HL-60 (cell line): ENCODE results near the gene NUDT8.
"Not testable (repeated sequence)": the region's sequence is repeated elsewhere in the genome, so short reads cannot be mapped to it uniquely, and the experiment has no call there.

ENCODE experiments used
- DNase-seq, 2 experiments: peaks; one replicate each; pipeline ENCODE4 v3.0.0-alpha.2; 2010 to 2020; ENCODE audit warnings: low read depth in 1 of 2, low spot score in 1 of 2
- H3K27ac ChIP-seq: fragments of 250-450 bp; sonication (Bioruptor Pico); replicated peaks from 2 replicates; pipeline ENCODE4 v1.5.1; 2020; ENCODE audit warnings: mild to moderate bottlenecking, moderate library complexity
- H3K27me3 ChIP-seq: fragments of 250-450 bp; sonication (Bioruptor Pico); 2 replicates; pipeline ENCODE4 v1.5.1; 2021; ENCODE audit warnings: mild to moderate bottlenecking, moderate library complexity; ENCODE audit not compliant: insufficient read depth, poor library complexity, severe bottlenecking
- H3K4me3 ChIP-seq: replicated peaks from 2 replicates; pipeline ENCODE4 v1.5.1; 2011; ENCODE audit warnings: mild to moderate bottlenecking, control low read depth, low read length; ENCODE audit not compliant: insufficient read depth
- GABPA ChIP-seq: IDR thresholded peaks from 2 replicates; pipeline ENCODE4 v1.6.1; 2012; ENCODE audit warnings: low read depth
- POLR2AphosphoS5 ChIP-seq: IDR thresholded peaks from 2 replicates; pipeline ENCODE4 v1.6.1; 2012; ENCODE audit warnings: low read depth
- SPI1 ChIP-seq: IDR thresholded peaks from 2 replicates; pipeline ENCODE4 v1.6.1; 2012; ENCODE audit warnings: low read depth, mild to moderate bottlenecking, borderline replicate concordance
- TF ChIP-seq, protein P1 (sequence below): IDR thresholded peaks from 2 replicates; pipeline ENCODE4 v1.6.1; 2012; ENCODE audit warnings: low read depth; ENCODE audit not compliant: insufficient replicate concordance
- TF ChIP-seq, protein P2 (sequence below): IDR thresholded peaks from one replicate; pipeline ENCODE4 v1.5.1; 2011; ENCODE audit warnings: low read length, control low read depth, inconsistent platforms; ENCODE audit not compliant: insufficient read depth

NUDT8 gene

DNA sequence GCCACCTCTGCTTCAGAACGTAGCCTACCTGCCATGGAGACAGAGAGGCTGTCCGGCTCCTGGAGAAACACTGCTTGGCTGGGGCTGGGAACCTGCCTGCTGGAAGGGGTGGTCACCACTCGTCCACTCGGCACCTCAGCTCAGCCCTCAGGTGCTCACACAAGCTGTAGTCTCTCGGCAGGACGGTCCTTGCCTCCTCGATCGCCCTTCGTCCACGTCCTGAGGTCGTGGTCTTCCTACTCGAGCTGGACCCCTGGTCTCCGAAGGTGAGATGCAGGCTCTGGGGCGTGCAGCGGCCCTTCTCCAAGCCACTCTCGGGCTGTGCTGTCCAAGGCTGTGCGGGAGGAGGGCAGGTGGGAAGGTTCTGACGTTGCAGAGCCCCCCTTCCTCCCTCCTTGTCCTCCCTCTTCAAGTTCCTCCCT lies 9.7 kb upstream of the NUDT8 start, which contains the start of gene TBX10:
TBX10 (minus strand) TSS at position 326 of the 422 bp plus-strand sequence; CDS start at position 35, 291 bp downstream.
- TF ChIP-seq GABPA (no peak), POLR2AphosphoS5 (no peak), SPI1 (no peak)
- TF ChIP-seq, protein P1, sequence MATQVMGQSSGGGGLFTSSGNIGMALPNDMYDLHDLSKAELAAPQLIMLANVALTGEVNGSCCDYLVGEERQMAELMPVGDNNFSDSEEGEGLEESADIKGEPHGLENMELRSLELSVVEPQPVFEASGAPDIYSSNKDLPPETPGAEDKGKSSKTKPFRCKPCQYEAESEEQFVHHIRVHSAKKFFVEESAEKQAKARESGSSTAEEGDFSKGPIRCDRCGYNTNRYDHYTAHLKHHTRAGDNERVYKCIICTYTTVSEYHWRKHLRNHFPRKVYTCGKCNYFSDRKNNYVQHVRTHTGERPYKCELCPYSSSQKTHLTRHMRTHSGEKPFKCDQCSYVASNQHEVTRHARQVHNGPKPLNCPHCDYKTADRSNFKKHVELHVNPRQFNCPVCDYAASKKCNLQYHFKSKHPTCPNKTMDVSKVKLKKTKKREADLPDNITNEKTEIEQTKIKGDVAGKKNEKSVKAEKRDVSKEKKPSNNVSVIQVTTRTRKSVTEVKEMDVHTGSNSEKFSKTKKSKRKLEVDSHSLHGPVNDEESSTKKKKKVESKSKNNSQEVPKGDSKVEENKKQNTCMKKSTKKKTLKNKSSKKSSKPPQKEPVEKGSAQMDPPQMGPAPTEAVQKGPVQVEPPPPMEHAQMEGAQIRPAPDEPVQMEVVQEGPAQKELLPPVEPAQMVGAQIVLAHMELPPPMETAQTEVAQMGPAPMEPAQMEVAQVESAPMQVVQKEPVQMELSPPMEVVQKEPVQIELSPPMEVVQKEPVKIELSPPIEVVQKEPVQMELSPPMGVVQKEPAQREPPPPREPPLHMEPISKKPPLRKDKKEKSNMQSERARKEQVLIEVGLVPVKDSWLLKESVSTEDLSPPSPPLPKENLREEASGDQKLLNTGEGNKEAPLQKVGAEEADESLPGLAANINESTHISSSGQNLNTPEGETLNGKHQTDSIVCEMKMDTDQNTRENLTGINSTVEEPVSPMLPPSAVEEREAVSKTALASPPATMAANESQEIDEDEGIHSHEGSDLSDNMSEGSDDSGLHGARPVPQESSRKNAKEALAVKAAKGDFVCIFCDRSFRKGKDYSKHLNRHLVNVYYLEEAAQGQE, result no peak
- TF ChIP-seq, protein P2, sequence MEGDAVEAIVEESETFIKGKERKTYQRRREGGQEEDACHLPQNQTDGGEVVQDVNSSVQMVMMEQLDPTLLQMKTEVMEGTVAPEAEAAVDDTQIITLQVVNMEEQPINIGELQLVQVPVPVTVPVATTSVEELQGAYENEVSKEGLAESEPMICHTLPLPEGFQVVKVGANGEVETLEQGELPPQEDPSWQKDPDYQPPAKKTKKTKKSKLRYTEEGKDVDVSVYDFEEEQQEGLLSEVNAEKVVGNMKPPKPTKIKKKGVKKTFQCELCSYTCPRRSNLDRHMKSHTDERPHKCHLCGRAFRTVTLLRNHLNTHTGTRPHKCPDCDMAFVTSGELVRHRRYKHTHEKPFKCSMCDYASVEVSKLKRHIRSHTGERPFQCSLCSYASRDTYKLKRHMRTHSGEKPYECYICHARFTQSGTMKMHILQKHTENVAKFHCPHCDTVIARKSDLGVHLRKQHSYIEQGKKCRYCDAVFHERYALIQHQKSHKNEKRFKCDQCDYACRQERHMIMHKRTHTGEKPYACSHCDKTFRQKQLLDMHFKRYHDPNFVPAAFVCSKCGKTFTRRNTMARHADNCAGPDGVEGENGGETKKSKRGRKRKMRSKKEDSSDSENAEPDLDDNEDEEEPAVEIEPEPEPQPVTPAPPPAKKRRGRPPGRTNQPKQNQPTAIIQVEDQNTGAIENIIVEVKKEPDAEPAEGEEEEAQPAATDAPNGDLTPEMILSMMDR, result no peak
- no peaks in the 10 kb centered on the region for H3K27me3 ChIP-seq
- no peak within 1 kb of the TSS for H3K27ac ChIP-seq
- no peak for DNase-seq
- no peak within 1 kb of the TSS for H3K4me3 ChIP-seq

DNA sequence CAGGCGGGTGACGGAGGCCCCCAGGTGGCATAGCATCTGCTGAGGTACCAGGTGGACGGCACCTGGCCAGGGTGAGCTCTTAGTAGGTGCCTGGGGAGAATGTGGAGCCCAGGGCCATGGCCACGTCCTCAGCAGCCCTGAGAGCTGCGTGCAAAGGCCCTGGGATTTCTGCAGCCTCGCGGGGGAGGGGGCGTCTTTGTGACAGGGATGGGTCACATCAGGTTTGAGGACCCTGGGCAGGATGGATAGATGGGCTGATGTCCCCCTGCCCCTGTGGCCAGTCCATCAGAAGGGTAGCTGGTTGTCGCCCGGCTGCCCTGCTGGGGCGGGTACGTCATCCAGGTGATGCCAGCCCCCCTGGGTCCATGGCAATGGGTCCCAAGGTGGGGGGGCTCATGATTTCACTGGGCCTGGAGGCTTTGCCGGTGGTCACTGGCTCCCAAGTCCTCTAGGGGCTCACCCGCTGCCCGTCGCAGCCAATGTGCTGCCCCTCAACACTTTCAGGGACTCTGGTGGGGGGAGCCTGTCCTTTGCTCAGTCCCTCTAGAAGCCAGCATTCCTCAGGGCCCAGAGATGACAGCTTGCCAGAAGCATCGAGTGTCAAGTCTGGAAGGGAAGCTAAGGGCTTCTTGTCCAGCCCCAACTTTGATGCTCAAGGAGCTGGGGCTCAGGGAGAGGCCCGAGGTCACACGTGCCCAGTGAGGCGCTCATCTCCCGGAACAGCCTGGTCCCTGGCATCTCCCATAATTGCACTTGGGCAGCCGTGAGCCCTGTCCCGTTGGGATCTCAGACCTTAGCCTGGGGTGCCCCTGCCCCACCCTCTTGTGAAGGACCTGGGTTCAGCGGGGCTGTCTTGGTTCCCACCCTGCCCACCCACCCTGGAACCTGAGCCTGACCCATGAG lies 9.0 kb upstream of the NUDT8 start:
- H3K27ac ChIP-seq, result no peak overlapping the region
- TF ChIP-seq SPI1 (no peak), POLR2AphosphoS5 (no peak), GABPA (no peak)
- TF ChIP-seq, protein P2, result no peak
- TF ChIP-seq, protein P1, result no peak
- H3K27me3 ChIP-seq, result no peaks in the 10 kb centered on the region
- no peak for DNase-seq
- no peak overlapping the region for H3K4me3 ChIP-seq

DNA sequence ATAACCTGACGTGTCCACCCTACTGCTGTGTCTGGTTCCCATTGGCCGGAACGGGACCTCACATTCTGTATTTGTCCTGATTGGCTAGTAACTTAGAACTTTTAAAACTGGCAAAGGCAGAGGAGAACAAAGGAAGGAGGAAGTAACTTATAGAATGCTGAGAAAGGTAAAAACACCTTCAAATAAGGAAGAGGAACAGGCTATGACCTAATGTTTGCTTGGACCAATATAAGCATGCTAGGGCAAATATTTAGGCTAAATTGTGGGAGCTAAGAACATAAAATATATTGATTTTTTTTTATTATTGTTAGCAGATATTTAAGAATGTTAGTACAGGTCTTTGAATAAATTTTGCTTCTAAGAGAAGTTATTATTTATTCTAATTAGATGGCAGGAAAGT lies 7.7 kb upstream of the NUDT8 start:
- not testable (repeated sequence) for H3K27ac ChIP-seq, H3K4me3 ChIP-seq, H3K27me3 ChIP-seq, DNase-seq
- peak; percentile 12; the same call in 1 of the 2 replicates for TF ChIP-seq SPI1

DNA sequence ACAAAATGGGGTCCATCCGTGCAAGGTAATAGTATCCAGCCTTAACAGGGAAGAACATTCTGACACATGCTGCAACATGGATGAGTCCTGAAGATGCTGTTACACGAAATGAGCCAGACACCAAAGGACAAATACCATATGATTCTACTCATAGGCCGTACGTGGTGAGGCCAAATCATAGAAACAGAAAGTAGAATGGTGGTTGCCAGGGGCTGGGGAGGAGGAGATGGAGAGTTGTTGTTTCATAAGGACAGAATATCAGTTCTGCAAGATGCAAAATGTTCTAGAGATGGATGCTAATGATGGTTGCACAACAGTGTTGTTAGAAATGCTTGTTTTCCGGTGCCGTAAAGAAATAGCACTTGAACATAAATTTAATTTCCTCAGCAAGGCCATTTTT lies 7.2 kb upstream of the NUDT8 start:
- no peak overlapping the region for H3K4me3 ChIP-seq
- H3K27ac ChIP-seq, result no peak overlapping the region
- no peak for TF ChIP-seq GABPA
- no peak for TF ChIP-seq SPI1
- TF ChIP-seq, protein P1, result no peak
- no peak for TF ChIP-seq POLR2AphosphoS5
- TF ChIP-seq, protein P2, result no peak
- DNase-seq, result no peak
- no peaks in the 10 kb centered on the region for H3K27me3 ChIP-seq
